Omental fat pad (tissue), 4 donors: ENCODE data around the gene MAD2L1BP. TPM values are rescaled to one million over a fixed set of nuclear protein-coding genes. Genes with fewer than 3 reads are reported as not detected.
A peak's percentile ranks its signal among the peaks of the same experiment; 100 is the strongest.

Experiments
- ATAC-seq: fragments of 150-250 bp; one replicate; pipeline ENCODE4 v1.9.1; 2016; ENCODE audit warnings: mild to moderate bottlenecking, moderate library complexity; ENCODE audit not compliant: low FRiP score
- DNase-seq: peaks from one replicate; pipeline ENCODE4 v3.0.0-alpha.2; 2019; ENCODE audit warnings: low spot score
- CTCF ChIP-seq, 3 donors: fragments of 450-650 bp; IDR thresholded peaks; one replicate each; pipeline ENCODE4 v1.5.1; 2016 to 2017; ENCODE audit warnings: antibody characterized with exemption in 3 of 3, mild to moderate bottlenecking in 3 of 3, moderate library complexity in 2 of 3
- total RNA-seq, 4 donors: library from RNA; depleted of rRNA; stranded (reverse); fragments of >200 nt; gene quantifications; one replicate each; pipeline ENCODE4 v1.1.0, GENCODE V29; 2016

The MAD2L1BP gene
- total RNA-seq, 4 donors from 2014 or later, result 26.3 to 49.0 (median 33.1) TPM

GRCh38 chr6:43683708-43684455, 48.2 kb downstream of the MAD2L1BP start:
- TF ChIP-seq CTCF (IDR thresholded peaks at IDR 0.05), result no peak
- ATAC-seq, result no peak
- DNase-seq, result no peak

GRCh38 chr6:43687079-43687436, 51.4 kb downstream of the MAD2L1BP start:
- DNase-seq, result no peak
- ATAC-seq, result no peak
- no peak for TF ChIP-seq CTCF (IDR thresholded peaks at IDR 0.05)

GRCh38 chr6:43687437-43688347, 52.1 kb downstream of the MAD2L1BP start, which contains the start of gene MRPS18A:
MRPS18A (minus strand) TSS chr6:43687791; CDS start chr6:43687779, 12 bp downstream.
- ATAC-seq (peak; percentile 98), DNase-seq (peak; percentile 68)
- TF ChIP-seq CTCF (IDR thresholded peaks at IDR 0.05), result no peak

GRCh38 chr6:43689421-43689820, 53.8 kb downstream of the MAD2L1BP start:
- TF ChIP-seq CTCF (IDR thresholded peaks at IDR 0.05), result no peak
- ATAC-seq, result no peak
- no peak for DNase-seq

Other genes with a start within 250 kb of the MAD2L1BP start
- 10 to 100 TPM; 11.5 to 21.9 (median 14.2) TPM for gene ABCC10, start 208.3 kb upstream of the MAD2L1BP start, total RNA-seq
- 1 to 10 TPM in 3 of 4 donors, not detected in 1; 1.1 to 1.5 (median 1.2) TPM for gene DLK2, start 180.3 kb upstream of the MAD2L1BP start, total RNA-seq
- 10 to 100 TPM; 12.6 to 23.5 (median 15.7) TPM for gene TJAP1, start 158.3 kb upstream of the MAD2L1BP start, total RNA-seq
- under 1 TPM in 3 of 4 donors, not detected in 1; 0.19 to 0.48 (median 0.47) TPM for gene LRRC73, start 125.5 kb upstream of the MAD2L1BP start, total RNA-seq
- gene YIPF3, start 118.9 kb upstream of the MAD2L1BP start, total RNA-seq, result 100 to 1,000 TPM in 1 of 4 donors, 10 to 100 TPM in 3; 67.9 to 109 (median 91.3) TPM
- gene POLR1C, start 118.8 kb upstream of the MAD2L1BP start, total RNA-seq, result 100 to 1,000 TPM in 1 of 4 donors, 10 to 100 TPM in 3; 22.5 to 104 (median 31.5) TPM
- 100 to 1,000 TPM in 1 of 4 donors, 10 to 100 TPM in 3; 16.1 to 138 (median 21.9) TPM for gene XPO5, start 59.8 kb upstream of the MAD2L1BP start, total RNA-seq
- 10 to 100 TPM in 1 of 4 donors, 1 to 10 TPM in 3; 8.3 to 11.0 (median 9.2) TPM for gene POLH, start 59.7 kb upstream of the MAD2L1BP start, total RNA-seq
- gene GTPBP2, start 6.6 kb upstream of the MAD2L1BP start, total RNA-seq, result 10 to 100 TPM; 37.5 to 65.7 (median 44.0) TPM
- under 1 TPM in 2 of 4 donors, not detected in 2; 0.09 to 0.44 TPM for gene RSPH9, start 9.2 kb downstream of the MAD2L1BP start, total RNA-seq
- gene MRPS18A, start 52.0 kb downstream of the MAD2L1BP start, total RNA-seq, result 10 to 100 TPM; 30.3 to 54.7 (median 42.5) TPM
- 100 to 1,000 TPM; 157 to 656 (median 510) TPM for gene VEGFA, start 134.4 kb downstream of the MAD2L1BP start, total RNA-seq